UCSD-AML1 (cell line): ENCODE data around the gene CCK.

Source experiments
- DNase-seq: peaks from one replicate; lab custom pipeline; 2025; ENCODE audit not compliant: unreplicated experiment; lab: John Stamatoyannopoulos, UW

Gene CCK

DNA sequence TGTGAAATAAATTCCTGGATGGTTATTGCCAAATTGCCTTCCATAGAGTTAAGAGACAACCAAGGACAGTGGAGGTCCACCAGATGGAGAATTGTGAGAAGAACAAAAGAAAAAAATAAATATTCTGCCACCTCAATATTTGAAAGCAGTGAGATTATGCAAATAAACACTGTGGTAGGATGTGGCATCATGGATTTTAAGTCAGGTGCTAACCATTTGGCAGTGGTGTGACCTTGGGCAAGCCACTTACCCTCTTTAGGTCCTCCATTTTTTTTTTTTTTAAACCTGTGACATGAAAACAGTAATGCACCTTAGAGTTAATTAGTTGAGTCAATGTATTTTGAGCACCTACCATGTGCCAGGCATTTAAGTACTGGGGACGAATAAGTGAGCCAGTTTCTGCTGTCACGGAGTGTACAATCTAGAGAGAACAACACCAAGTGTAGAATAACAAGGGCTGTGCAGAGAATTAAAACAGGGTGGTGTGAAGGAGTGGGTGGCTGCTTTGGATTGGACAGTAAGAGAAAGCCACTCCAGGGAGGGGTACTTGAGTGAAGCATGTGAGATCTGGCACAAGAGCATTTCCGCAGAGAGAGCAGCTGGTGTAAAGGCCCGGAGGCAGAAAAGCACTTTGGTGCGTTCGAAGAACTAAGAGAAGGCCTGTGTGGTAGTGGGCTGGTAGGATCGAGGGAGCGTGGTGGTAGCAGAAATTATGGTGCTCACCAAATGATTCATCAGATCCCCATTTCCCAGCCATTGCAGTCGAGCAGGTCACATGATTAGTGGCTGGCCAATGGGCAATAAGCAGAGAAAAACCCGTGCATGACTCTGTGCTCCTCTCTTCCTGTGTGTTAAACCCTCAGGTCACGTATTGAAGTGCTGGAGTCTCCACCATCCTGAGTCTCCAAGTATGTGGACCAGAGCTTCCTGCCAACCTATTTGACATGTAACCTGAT is 39.2 kb downstream of the CCK start:
- DNase-seq: no peak

DNA sequence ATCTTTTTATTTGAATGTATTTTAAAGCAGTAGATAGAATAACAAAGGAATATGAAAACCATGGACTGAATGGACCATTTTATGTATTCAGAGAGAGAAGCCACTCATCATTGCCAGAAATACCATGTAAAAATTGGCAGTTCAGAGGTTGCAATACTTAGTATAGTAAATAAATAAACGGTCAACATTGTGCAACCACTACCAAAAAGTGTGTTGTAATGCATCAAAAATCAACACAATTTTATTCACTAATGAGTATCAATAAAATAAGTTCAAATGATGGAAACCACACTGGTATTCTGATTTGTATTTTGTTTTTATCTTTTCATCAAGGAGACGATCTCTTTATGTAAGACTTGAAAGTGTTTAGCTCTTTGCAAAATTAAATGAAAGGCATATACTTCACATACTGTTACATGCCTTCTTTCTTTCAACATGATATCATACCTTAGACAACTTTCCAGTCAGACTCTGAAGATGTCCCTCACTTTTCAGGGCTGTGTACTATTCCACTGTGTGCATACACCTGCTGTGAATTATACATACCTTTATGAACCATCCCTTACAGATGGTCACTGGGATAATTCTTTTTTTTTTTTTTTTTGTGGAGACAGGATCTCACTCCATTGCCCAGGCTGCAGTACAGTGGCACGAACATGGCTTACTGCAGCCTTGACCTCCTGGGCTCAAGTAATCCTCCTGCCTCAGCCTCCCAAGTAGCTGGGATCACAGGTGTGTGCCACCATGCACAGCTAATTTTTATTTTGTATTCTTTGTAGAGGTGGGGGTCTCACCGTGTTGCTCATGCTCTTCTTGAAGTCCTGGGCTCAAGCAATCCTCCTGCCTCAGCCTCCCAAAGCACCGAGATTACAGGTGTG is 40.3 kb downstream of the CCK start:
- no peak for DNase-seq

DNA sequence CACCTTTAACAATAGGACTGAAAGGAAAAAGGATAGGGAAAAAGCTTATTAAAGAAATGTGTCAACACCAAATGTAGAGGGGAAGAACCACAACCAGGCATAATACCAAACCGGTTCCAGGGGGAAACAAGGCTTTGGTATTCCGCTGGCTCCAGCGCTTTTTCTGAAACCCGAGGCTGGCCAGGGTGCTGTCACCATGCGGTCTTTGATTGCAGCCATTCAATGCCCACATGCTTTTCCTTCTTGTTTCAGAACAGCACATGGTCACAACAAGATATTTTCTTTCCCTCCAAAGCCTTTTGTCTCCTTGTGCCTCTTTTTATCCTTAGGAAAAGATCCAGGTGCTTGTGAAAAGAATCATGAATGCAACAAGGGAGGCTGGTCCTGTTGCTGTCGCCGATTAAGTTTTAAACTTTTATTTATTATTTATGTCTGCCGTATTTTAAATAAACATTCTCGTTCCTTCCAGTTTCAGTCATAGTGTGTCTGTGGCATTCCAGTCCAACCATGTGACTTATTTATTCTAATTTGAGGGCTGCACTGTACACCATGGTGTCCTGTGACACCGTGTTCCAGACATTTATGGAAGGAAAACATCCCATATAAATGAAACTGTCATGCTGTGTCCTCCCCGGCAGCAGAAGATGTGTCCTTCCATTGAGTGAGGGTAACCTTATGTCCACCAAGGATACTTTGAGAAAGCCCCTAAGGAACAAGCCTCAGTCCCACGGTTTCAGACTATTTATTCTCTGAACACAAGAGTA is 41.1 kb downstream of the CCK start:
- DNase-seq: no peak

DNA sequence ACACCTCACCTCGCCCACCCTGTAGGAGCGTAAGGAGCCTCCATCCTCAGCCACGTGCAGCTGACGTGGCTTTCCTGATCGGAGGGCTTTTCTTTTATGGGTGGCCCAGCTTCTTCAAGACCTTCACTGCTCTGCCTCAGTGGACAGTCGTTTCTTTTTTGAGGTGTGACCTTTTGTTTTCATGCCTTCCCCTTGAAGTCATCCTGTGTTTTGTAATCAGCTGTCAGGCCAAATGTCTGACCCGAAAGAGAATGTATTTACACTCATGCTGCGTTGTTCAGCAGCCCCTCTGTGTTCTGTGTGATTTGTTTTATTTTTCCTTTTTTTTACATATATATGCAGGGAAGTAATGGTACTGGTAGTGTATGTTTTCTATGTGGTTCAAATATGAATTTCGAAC is 41.8 kb downstream of the CCK start:
- no peak for DNase-seq

DNA sequence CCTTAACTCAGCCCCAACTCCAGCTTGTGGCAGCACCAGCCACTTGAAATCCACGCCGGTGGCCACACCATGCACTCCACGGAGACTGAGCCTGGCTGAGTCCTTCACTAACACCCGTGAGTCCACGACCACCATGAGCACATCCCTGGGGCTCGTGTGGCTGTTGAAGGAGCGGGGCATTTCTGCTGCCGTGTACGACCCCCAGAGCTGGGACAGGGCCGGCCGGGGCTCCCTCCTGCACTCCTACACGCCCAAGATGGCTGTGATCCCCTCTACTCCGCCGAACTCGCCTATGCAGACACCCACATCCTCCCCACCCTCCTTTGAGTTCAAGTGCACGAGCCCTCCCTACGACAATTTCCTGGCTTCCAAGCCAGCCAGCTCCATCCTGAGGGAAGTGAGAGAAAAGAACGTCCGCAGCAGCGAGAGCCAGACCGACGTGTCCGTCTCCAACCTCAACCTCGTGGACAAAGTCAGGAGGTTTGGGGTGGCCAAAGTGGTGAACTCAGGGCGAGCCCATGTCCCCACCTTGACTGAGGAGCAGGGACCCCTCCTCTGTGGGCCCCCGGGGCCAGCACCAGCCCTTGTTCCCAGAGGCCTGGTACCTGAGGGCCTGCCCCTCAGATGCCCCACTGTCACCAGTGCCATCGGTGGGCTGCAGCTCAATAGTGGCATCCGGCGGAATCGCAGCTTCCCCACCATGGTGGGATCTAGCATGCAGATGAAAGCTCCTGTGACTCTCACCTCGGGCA is 42.9 kb downstream of the CCK start:
- DNase-seq: no peak

DNA sequence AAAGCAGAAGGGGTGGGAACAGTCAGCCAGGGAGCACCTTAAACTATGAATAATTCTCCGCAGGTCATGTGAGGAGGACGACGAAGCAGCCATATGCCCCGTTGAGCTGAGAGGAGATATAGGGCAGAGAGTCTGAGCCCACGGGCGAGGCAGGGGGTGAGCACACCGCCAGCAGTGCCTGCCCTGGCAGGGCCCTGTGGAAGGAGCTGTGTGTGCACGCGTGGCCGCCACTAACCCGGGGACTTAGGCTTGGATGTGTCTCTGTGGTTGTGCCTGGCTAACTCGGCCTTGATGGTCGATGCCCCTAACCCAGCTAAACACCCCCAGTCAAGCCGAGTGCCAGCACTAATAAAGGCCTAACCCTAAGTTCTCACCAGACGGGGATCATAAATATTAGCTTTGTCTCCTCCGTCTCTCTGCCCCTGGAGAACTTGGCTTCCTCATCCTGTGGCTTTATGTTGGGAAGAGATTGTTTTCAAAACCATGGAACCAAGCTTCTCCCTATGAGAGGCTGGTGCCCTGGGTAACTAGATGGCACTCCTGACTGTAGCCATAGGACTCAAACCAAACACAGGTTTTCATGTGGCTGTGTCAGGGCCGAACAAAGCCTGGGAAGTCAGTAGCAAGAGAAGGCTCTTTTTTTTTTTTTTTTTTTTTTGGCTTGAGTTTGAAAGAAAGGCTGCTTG is 45.4 kb downstream of the CCK start:
- DNase-seq: no peak

DNA sequence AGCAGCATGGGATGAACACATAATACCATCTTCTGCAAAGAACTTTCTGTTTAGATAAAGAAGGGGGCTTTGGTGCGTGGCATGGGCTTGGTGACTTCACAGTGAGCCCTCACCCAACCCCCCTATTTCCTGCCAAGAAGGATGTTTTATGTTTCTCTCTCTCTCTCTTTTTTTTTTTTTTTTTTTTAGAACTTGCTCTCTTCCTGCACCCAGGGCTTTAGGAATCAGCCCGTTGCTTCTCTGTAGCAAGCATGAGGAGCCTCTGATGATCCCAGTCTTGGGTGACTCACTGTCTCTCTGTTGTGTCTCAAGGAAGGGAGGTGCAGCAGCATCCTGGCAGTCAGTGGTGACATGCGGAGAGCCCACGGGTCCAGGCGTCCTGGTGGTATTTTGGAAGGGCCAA is 49.1 kb downstream of the CCK start:
- no peak for DNase-seq

DNA sequence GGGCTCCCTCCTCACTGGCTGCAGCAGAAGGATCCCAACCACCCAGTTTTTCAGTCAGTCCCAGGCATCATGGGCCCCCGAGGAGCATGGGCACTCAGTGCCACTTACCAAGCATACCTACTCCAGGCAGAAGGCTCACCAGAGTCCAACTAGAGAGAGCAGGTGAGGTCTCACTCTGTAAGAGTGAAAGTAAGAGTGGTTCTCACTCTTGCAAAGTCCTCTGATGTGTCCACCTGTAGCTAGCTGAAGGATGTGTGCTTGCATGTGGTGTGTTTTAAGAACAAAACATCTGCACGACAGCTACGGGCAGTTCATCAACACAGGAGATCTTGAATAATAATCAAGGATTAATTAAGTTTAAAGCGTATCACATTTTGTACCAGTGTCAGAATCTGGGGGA is 49.7 kb downstream of the CCK start:
- no peak for DNase-seq

DNA sequence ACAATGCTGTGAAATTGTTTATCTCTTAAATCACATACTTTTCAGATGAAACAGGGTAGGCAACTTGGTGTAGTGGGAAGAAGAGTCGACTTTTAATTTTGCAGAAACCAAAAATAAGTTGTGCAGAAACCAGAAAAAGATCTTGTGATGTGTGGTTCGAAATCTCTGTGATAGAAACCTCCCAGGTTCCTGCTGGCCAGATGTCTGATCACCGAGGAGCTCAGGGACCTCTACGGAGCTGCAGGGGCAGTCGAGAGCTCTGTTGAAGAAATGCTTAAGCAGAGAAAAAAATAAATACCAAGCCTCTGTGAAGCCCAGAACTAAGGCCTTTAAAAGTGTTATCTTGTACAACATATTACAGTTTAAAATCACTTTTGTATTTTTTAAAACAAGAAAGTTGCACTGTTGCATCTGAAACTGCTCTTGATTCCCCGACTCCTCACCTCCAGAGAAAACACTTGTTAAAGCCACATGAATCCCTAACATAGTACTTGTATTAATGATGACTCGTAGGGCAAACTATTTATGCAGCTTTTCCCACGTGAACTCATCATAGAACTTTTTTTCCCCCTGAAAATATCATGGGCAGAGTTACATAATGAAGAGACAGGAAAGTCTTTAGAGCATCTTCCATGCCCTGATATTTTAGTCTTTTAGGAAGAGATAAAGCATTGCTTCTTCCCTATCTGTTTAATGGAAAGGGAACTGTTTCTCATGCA is 51.3 kb downstream of the CCK start:
- no peak for DNase-seq

DNA sequence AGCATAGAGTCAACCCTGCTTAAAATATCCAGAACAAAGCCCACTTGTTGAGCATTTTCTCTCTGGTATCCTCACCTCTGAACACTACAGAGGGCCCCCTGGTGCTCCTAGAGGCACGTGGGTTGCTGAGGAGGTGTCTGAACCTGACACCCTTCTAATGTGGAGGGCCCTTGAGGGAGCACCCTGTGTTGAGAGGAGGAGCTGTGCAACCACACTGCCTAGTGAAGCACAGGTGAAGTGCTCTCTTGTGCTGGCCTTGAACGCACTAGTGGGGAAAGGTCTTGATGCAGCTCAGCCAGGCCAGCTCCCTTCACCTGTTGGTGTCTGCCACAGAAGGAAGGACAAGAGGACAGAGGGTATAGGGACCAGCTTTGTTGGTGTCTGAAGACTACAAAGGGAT is 51.9 kb downstream of the CCK start:
- DNase-seq: no peak

DNA sequence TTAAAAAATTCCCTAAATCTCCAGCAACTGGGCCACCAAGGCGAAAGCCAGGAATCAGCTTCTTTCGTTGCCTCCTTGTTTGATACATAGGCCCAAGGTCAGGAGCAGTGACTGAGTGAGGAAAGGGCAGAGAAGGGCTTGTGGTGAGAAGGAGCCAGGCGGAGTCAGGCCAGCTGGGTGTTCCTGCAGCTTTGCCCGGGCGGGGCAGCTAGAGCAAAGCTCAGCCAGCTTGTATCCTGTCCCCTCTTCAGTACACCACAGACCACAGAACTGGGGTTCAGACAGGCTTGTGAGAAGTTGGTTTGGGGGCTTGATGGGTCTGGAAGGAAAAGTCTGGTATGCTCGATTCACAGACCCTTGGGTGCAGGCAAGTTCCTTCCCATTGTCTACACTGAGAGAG is 52.6 kb downstream of the CCK start:
- no peak for DNase-seq

DNA sequence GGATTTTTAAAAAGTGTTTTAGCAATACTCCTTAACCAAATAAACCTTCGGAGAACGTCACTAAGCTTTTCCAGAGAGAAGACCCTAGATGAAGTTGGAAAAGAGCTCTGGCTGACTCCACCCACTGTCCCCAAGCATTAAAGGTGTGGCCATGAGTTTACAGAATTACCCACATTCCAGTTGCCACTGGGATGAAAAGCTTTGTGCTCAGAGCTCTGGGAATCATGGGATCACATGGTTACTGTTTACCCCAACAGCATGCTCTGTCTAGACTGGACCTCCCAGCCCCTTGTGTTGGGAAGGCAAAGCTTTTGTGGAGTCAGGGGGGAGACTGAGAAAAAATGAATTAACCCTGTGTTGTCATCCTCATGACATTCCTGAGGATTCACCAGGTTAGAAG is 55.3 kb downstream of the CCK start:
- no peak for DNase-seq

DNA sequence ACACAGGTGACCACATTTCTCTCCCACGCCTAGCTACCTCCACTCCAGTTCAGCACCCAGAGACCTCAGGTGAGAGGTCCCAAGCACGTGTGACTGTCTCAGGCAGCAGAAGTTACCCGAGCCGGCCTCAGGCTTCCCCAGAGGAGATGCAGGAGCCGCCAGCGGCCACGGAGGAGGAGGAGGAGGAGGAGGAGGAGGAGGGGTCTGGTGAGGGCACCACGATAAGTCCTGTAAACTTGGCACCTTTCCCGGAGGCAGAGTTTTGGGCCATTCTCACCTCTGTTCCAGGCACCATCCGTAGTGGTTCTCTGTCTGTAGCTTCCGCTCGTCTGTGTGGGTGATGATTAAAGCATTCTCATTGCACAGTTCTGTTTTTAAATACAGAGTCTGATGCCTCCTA is 56.1 kb downstream of the CCK start:
- no peak for DNase-seq
